Mesendoderm (in vitro differentiated cells): ENCODE measurements around the gene PI4K2A.
"Not testable (repeated sequence)": the region's sequence is repeated elsewhere in the genome, so short reads cannot be mapped to it uniquely, and the experiment has no call there.

ENCODE experiments used
- DNase-seq: peaks from one replicate; pipeline ENCODE4 v3.0.0; 2013
- H2AK5ac ChIP-seq: 2 replicates; pipeline ENCODE4 v1.6.1; 2013; ENCODE audit warnings: low read length, inconsistent platforms
- H2BK120ac ChIP-seq: 2 replicates; pipeline ENCODE4 v1.6.1; 2013; ENCODE audit warnings: low read depth, mild to moderate bottlenecking, low read length, moderate library complexity, mixed read lengths
- H2BK15ac ChIP-seq: replicated peaks from 2 replicates; pipeline ENCODE4 v1.6.1; 2013; ENCODE audit warnings: low read depth, mild to moderate bottlenecking, moderate library complexity
- H2BK5ac ChIP-seq: 2 replicates; pipeline ENCODE4 v1.6.1; 2013; ENCODE audit warnings: low read length, inconsistent platforms
- H3K18ac ChIP-seq: 2 replicates; pipeline ENCODE4 v1.6.1; 2013; ENCODE audit warnings: mild to moderate bottlenecking, low read length, mixed read lengths
- H3K23ac ChIP-seq: one replicate; pipeline ENCODE4 v1.6.1; 2013; ENCODE audit warnings: low read length
- H3K27ac ChIP-seq: 2 replicates; pipeline ENCODE4 v1.5.1; 2013; ENCODE audit warnings: low read depth, mild to moderate bottlenecking, inconsistent platforms, low read length, moderate library complexity
- H3K27me3 ChIP-seq: 2 replicates; pipeline ENCODE4 v1.6.1; 2013; ENCODE audit warnings: low read length, control low read depth, mild to moderate bottlenecking, inconsistent platforms; ENCODE audit not compliant: insufficient read depth, poor library complexity
- H3K36me3 ChIP-seq: 2 replicates; pipeline ENCODE4 v1.6.1; 2013; ENCODE audit warnings: low read length, inconsistent platforms; ENCODE audit not compliant: control insufficient read depth, insufficient read depth
- H3K4ac ChIP-seq: one replicate; pipeline ENCODE4 v1.6.1; 2013; ENCODE audit warnings: low read depth, mild to moderate bottlenecking, low read length, moderate library complexity
- H3K4me1 ChIP-seq: 2 replicates; pipeline ENCODE4 v1.6.1; 2013; ENCODE audit warnings: low read depth, low read length, inconsistent platforms; ENCODE audit not compliant: control insufficient read depth
- H3K4me2 ChIP-seq: 2 replicates; pipeline ENCODE4 v1.6.1; 2013; ENCODE audit warnings: low read length
- H3K4me3 ChIP-seq: 2 replicates; pipeline ENCODE4 v1.5.1; 2013; ENCODE audit warnings: mild to moderate bottlenecking, low read length
- H3K56ac ChIP-seq: one replicate; pipeline ENCODE4 v1.6.1; 2013; ENCODE audit warnings: low read length
- H3K79me1 ChIP-seq: 2 replicates; pipeline ENCODE4 v1.6.1; 2013; ENCODE audit warnings: low read length, inconsistent platforms
- H3K79me2 ChIP-seq: 2 replicates; pipeline ENCODE4 v1.6.1; 2013; ENCODE audit warnings: mild to moderate bottlenecking, low read length; ENCODE audit not compliant: control insufficient read depth, insufficient read depth
- H3K9ac ChIP-seq: 2 replicates; pipeline ENCODE4 v1.6.1; 2013; ENCODE audit warnings: low read length, inconsistent platforms
- H4K5ac ChIP-seq: one replicate; pipeline ENCODE4 v1.6.1; 2013; ENCODE audit warnings: low read length
- H4K8ac ChIP-seq: one replicate; pipeline ENCODE4 v1.6.1; 2013; ENCODE audit warnings: low read depth, mild to moderate bottlenecking, control low read depth, low read length, moderate library complexity
- WGBS: extraction: QIAGEN DNeasy Blood & Tissue Kit; methylation state at CpG from one replicate; pipeline ENCODE4 v1.1.7; 2013; ENCODE audit warnings: low lambda C conversion rate, missing lambda C conversion rate; ENCODE audit not compliant: insufficient coverage; ENCODE audit errors: extremely low coverage; 5-methylcytosine and 5-hydroxymethylcytosine counted together

PI4K2A gene

DNA sequence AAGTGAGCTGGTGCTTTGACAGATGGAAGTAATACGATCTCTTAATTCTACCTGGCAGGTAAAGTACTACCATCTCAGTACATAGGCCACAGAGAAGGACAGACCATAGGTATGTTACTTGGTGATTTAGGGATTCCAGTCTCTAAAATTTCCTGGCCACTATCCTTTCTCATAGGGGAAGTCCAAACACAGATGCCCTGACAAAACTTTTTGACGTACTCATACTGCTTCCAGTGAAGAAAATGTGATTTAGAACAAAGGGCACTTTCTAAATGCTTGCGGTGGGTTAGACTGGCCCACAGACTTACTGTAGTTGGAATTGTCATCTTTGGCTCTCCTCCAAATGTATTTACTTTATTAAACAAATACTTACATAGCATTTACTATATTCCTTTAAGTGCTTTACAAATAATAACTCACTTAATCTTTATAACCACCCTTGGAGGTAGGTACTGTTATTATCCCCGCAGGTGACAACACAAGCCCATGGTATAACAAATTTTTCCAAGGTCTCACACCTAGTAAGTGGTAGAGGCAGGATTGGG is 3.0 kb downstream of the PI4K2A start:
- Histone ChIP-seq H3K79me2 (peaks cover 21% of the 10 kb centered on the region), H3K27me3 (no peaks in the 10 kb centered on the region), H3K18ac (no peak overlapping the region), H3K27ac (no peak overlapping the region), H3K23ac (no peak overlapping the region), H3K9ac (no peak overlapping the region), H4K8ac (no peak overlapping the region), H2BK15ac (no peak overlapping the region), H3K36me3 (peaks cover 7% of the 10 kb centered on the region), H2AK5ac (no peak overlapping the region), H3K79me1 (peaks cover 20% of the 10 kb centered on the region), H3K56ac (no peak overlapping the region), H4K5ac (no peak overlapping the region), H3K4me3 (no peak overlapping the region), H2BK5ac (no peak overlapping the region), H3K4ac (no peak overlapping the region), H3K4me2 (no peak overlapping the region), H3K4me1 (no peaks in the 10 kb centered on the region), H2BK120ac (no peak overlapping the region)
- no peak for DNase-seq
- WGBS, result no CpG with 5 or more reads among the region's 4 CpGs

- Histone ChIP-seq H3K4ac (no peak overlapping the region), H2AK5ac (no peak overlapping the region), H3K56ac (no peak overlapping the region), H3K4me1 (peaks cover 2% of the 10 kb centered on the region), H2BK15ac (no peak overlapping the region), H2BK120ac (no peak overlapping the region), H3K4me3 (no peak overlapping the region), H3K36me3 (peaks cover 7% of the 10 kb centered on the region), H3K23ac (no peak overlapping the region), H3K79me2 (peaks cover 22% of the 10 kb centered on the region), H4K8ac (no peak overlapping the region), H3K9ac (no peak overlapping the region), H3K4me2 (no peak overlapping the region), H3K18ac (no peak overlapping the region), H3K27me3 (no peaks in the 10 kb centered on the region), H3K27ac (no peak overlapping the region), H4K5ac (no peak overlapping the region), H2BK5ac (no peak overlapping the region), H3K79me1 (peaks cover 23% of the 10 kb centered on the region)
- no peak for DNase-seq
- no CpG with 5 or more reads among the region's 4 CpGs for WGBS
Observed at GRCh38 chr10:97644936-97645335, 4.5 kb downstream of the PI4K2A start.

GRCh38 chr10:97647556-97647955 is 7.1 kb downstream of the PI4K2A start:
- WGBS, result no CpG with 5 or more reads among the region's 1 CpG
- Histone ChIP-seq H2BK120ac (no peak overlapping the region), H3K9ac (no peak overlapping the region), H4K8ac (no peak overlapping the region), H3K23ac (no peak overlapping the region), H3K4me3 (no peak overlapping the region), H2AK5ac (no peak overlapping the region), H3K4ac (no peak overlapping the region), H3K79me1 (peaks cover 17% of the 10 kb centered on the region), H3K56ac (no peak overlapping the region), H3K18ac (no peak overlapping the region), H2BK15ac (no peak overlapping the region), H2BK5ac (no peak overlapping the region), H3K79me2 (peaks cover 12% of the 10 kb centered on the region), H3K27ac (no peak overlapping the region), H4K5ac (no peak overlapping the region), H3K4me2 (no peak overlapping the region), H3K4me1 (peaks cover 2% of the 10 kb centered on the region), H3K27me3 (no peaks in the 10 kb centered on the region), H3K36me3 (peaks cover 7% of the 10 kb centered on the region)
- no peak for DNase-seq

GRCh38 chr10:97648562-97649404 is 8.3 kb downstream of the PI4K2A start:
- no peak overlapping the region for H2BK120ac ChIP-seq
- no peak overlapping the region for H4K5ac ChIP-seq
- peaks cover 7% of the 10 kb centered on the region for H3K79me2 ChIP-seq
- no CpG with 5 or more reads among the region's 5 CpGs for WGBS
- peaks cover 7% of the 10 kb centered on the region for H3K36me3 ChIP-seq
- peak; percentile 13 for DNase-seq
- H4K8ac ChIP-seq, result no peak overlapping the region
- no peaks in the 10 kb centered on the region for H3K27me3 ChIP-seq
- no peak overlapping the region for H3K56ac ChIP-seq
- H3K4me3 ChIP-seq, result no peak overlapping the region
- no peak overlapping the region for H2BK15ac ChIP-seq
- H3K79me1 ChIP-seq, result peaks cover 11% of the 10 kb centered on the region
- H3K27ac ChIP-seq, result no peak overlapping the region
- H2BK5ac ChIP-seq, result no peak overlapping the region
- H3K4me2 ChIP-seq, result no peak overlapping the region
- H3K4me1 ChIP-seq, result peaks cover 2% of the 10 kb centered on the region
- H2AK5ac ChIP-seq, result no peak overlapping the region
- no peak overlapping the region for H3K4ac ChIP-seq
- H3K23ac ChIP-seq, result no peak overlapping the region
- H3K9ac ChIP-seq, result peak overlapping the region; percentile 21
- H3K18ac ChIP-seq, result no peak overlapping the region

GRCh38 chr10:97649405-97649750 is 8.9 kb downstream of the PI4K2A start:
- not testable (repeated sequence) for H3K79me2 ChIP-seq, H3K27me3 ChIP-seq, H3K18ac ChIP-seq, H3K23ac ChIP-seq, H2AK5ac ChIP-seq, H3K56ac ChIP-seq, H3K36me3 ChIP-seq, H3K27ac ChIP-seq, H3K4me2 ChIP-seq, H2BK15ac ChIP-seq, H3K4me3 ChIP-seq, H3K4me1 ChIP-seq, H3K9ac ChIP-seq, H4K5ac ChIP-seq, DNase-seq, H2BK120ac ChIP-seq, H4K8ac ChIP-seq, H3K4ac ChIP-seq, H2BK5ac ChIP-seq
- no CpG with 5 or more reads among the region's 4 CpGs for whole genome bisulfite sequencing
- peaks cover 10% of the 10 kb centered on the region for H3K79me1 ChIP-seq
